GM21723 (cell line): Measurements from ENCODE around the gene SUMF1.
A peak's percentile ranks its signal among the peaks of the same experiment; 100 is the strongest.
"Not testable (repeated sequence)": the region's sequence is repeated elsewhere in the genome, so short reads cannot be mapped to it uniquely, and the experiment has no call there.

ENCODE experiments used
- ATAC-seq: cut with Tn5 transposase; IDR thresholded peaks from one replicate; pipeline ENCODE4 v1.9.1; 2021; ENCODE audit warnings: mild to moderate bottlenecking, moderate library complexity; ENCODE audit not compliant: unreplicated experiment

The SUMF1 gene

GRCh38 chr3:4462369-4463040, 4.6 kb downstream of the SUMF1 start:
- no peak for ATAC-seq

GRCh38 chr3:4461468-4462090, 5.5 kb downstream of the SUMF1 start:
- ATAC-seq, result no peak

- ATAC-seq, result no peak
Observed at GRCh38 chr3:4460334-4460733, 6.7 kb downstream of the SUMF1 start.

GRCh38 chr3:4458961-4459360, 8.1 kb downstream of the SUMF1 start:
- ATAC-seq, result no peak

GRCh38 chr3:4456780-4457179, 10.3 kb downstream of the SUMF1 start:
- not testable (repeated sequence) for ATAC-seq

GRCh38 chr3:4454142-4454541, 12.9 kb downstream of the SUMF1 start:
- no peak for ATAC-seq

GRCh38 chr3:4449043-4449805, 17.8 kb downstream of the SUMF1 start:
- ATAC-seq, result no peak

- no peak for ATAC-seq
Observed at GRCh38 chr3:4448187-4448586, 18.9 kb downstream of the SUMF1 start.

- no peak for ATAC-seq
Observed at GRCh38 chr3:4447295-4447999, 19.6 kb downstream of the SUMF1 start.

GRCh38 chr3:4440951-4441350, 26.1 kb downstream of the SUMF1 start:
- ATAC-seq, result no peak

- ATAC-seq, result no peak
Observed at GRCh38 chr3:4438296-4438695, 28.8 kb downstream of the SUMF1 start.

- no peak for ATAC-seq
Observed at GRCh38 chr3:4432259-4432658, 34.8 kb downstream of the SUMF1 start.

GRCh38 chr3:4429648-4430350, 37.3 kb downstream of the SUMF1 start:
- ATAC-seq, result no peak

- ATAC-seq, result peak; percentile 69
Observed at GRCh38 chr3:4426782-4427344, 40.2 kb downstream of the SUMF1 start.

- ATAC-seq, result no peak
Observed at GRCh38 chr3:4426261-4426781, 40.7 kb downstream of the SUMF1 start.

GRCh38 chr3:4425707-4426106, 41.4 kb downstream of the SUMF1 start:
- no peak for ATAC-seq

- ATAC-seq, result no peak
Observed at GRCh38 chr3:4425055-4425454, 42.0 kb downstream of the SUMF1 start.

GRCh38 chr3:4421121-4421520, 45.9 kb downstream of the SUMF1 start:
- peak; percentile 81 for ATAC-seq

- no peak for ATAC-seq
Observed at GRCh38 chr3:4419920-4420319, 47.1 kb downstream of the SUMF1 start.

- no peak for ATAC-seq
Observed at GRCh38 chr3:4419386-4419785, 47.7 kb downstream of the SUMF1 start.
